GM04503 (cell line): ENCODE data around the gene NFKBIE.
A peak's percentile ranks its signal among the peaks of the same experiment; 100 is the strongest.

Experiments
- DNase-seq: peaks from one replicate; pipeline ENCODE4 v3.0.0-alpha.2; 2012; ENCODE audit warnings: low read depth

The NFKBIE gene

DNA sequence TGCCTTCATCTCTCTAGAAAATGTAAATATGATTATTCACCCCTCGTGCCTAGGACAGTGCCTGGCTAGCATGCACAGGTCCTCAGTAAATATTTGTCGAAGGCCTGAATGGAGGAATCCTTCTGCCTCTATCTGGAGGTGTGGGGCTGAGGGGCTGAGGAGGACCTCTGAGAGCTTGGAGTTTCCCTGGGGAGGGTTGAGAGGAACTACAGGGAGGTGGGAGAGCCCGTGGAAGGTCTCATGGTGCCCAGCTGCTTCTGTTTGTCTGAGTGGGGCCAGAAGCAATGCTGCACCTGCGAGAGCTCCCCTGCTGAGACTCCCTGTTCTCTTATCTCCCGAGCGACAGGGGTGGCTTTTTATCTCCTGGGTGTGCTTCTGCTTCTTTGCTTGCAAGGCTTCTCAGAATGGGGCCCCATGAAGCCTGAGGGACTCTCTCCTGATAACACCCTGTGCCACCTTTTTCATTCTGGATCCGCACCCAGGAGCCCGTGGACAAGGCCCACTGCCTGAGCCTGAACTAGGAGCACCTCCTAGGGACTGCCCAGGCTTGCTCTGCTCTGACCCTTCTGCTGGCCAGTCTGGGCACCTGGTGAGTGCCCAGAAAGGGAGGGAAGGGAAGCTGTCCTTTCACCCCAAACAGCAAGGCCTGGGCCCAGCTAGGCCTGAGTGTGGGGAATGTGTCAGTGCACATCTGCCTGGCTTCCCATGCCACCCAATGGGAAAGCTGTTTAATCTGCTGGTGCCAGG, 39.6 kb downstream of the NFKBIE start:
- DNase-seq, result no peak

DNA sequence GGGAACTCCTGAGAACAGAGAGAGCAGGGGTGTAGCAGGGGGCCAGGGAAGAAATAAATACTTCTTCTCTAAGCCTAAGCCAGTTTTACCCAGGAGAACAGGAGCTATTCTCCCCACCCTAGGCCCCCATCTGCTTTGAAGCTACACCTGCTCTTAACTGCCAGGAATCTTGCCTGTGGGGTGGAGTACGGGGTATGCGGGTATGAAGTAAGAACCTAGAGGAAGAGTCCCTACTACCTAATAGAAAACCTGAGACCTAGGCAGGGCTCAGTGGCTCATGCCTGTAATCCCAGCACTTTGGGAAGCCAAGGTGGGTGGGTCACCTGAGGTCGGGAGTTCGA, 40.4 kb downstream of the NFKBIE start:
- DNase-seq, result no peak

DNA sequence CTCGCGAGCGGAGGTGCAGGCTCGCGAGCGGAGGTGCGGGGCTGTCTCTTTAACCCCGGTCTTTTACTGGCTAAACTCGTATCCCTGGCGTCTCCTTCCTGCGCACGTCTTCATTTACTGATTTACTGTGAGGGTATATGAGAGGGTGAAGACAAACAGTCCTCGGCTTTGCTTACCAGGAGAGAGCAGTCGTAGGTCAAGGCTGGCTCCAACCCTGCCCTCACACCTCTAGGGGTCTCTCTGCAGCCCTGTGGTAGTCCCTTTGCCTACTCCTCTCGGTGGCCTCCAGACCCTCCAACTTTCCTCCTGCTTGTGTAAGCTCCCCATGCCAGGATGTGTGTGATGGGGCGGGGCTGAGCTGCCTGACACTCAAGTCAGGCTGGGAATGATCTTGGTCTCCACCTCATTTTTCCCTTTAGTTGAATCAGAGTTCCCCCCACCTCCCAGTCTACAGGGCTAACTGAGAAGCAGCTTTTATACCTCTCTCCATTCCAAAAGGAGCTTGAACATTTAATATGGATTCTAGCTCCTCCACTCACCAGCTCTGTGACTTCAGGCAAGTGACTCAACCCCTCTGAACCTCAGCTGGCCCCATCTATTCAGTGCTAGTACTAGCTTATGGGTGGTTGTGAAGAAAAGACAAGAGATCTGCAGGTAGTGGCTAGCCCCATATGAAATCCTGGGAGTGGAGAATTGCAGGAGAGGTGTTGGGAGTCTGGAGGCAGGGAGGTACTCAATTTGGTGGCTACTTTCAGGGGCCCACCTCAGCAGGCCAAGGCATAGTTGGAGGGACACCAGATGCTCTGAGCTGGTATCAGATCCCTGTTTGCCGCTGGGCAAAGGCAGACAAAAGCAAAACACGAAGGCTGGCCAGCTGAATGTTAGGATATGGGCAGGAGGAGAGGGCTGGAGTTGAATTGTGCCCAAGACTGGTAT, 41.1 kb downstream of the NFKBIE start:
- no peak for DNase-seq

DNA sequence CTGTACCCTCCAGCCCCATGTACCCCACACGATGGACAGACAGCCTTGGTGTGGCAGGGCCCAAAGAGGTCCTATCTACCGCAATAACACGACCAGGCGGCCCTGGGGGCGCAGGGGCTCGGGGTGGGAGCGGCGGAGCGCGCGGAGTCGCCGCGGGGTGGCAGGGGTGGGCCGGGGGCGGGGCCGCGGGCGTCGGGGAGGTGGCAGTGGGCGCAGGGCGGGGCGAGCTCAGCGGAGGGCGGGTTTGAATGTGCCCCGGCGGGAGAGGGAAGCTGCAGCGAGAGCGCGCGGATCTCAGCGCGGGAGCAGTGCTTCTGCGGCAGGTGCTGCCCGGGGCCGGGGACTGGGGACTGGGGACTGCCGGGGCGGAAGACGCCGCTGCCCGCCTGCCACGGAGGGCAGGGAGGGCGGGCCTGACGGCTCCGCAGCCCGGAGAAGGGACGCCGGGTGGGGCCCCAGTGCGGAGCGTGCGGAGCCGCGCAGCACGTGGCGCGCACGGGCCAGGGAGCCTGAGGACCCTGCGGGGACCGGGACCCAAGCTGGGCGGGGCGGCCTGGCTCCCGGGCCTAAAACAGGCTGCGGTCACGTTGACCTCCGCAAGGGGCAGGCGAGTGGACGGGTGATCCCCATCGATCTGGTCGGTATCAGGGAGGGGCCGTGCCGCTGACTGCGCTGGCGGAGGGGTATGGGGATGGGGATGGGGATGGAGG, 41.9 kb downstream of the NFKBIE start, which contains the start of gene SLC29A1:
Gene SLC29A1, plus strand, starts transcription at position 277 of the 710 bp plus-strand sequence. CDS start 3,719 bp downstream, outside the sequence.
- DNase-seq, result no peak

DNA sequence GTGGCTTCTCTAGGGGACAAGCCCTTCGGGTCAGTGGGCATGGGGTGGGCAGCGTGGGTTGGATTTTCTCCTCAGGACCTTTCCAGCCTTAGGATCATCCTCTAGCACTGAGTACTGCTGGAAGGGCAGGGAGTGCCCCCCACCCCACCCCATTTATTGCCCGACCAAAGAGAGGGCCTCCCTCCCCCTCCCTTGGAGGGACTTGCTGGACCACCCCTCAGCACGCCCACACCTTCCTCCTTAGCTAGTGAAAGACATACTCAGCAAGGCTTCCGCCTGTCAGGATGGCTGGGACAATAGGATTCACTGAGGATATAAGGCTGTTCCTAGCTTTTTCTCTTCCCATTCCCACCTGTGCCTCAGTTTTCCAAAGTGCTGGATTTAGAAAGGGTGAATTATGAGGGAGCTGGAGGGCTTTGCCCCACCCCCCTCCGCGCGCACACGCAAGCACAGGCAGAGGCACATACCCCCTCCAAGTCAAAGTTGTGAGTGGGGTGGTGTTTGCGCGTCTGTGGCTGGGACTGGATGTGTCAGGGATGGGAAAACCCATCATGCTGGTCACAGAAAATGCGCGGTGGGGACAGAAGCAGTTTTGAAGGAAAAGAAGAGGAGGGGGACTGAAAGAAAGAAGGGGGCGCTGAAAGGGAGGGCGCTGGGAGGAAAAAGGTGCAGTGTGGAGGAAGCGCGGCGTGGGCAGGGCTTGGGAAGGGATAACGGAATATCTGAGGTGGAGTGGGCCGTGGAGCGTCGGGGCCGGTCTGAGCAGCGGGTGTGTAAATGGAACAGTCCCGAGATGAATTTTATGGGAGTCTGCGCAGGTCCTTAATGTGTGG, 42.6 kb downstream of the NFKBIE start:
- DNase-seq, result no peak

DNA sequence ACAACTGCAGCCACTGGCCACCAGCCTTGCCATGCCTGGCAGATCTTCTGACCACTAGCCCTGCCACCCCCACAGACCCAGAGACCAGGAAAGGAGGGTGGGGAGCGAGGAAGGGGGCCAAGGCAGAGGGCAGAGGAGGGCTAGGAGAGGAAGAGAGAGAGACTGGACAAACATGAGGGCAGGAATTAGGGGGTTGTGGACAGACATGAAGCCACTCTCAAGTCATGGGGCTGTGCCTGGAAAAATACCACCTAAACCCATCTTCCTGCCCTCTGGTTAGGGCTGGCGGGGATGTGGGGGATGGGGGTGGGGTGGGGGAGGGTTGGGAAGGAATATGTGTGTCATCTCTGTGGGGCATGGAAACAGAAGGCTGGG, 43.4 kb downstream of the NFKBIE start:
- DNase-seq, result no peak

DNA sequence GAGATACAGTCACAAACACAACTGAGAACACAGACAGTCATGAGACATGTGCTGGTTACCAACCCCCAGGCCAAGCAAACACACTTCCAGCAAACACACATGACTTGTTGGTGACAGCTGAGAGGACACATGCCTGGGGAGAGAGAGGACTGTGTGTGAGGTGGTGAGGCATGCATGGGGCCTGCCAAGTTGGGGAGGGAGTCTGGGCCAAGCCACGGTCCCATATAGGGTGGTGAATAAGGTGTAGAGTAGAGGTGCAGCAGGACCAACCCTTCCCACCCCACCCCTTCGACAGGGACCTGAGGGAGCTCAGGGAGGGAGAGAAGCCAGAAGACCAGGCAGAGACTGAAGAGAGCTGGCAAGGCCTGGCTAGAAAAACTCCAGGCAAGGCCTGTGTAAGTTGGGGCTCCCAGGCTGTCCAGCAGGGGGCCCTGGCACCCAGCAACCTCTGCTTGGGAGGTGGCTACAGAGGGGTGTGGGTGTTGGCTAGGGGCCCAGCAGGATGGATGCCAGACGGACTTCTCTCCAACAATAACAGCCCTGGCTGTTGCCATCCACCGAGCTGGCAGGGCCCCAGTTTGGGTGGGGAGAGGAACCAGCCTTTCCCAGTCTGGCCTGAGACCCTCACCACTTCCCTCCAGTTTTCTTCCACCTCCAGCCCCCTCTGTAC, 43.9 kb downstream of the NFKBIE start:
- peak; percentile 23 for DNase-seq

DNA sequence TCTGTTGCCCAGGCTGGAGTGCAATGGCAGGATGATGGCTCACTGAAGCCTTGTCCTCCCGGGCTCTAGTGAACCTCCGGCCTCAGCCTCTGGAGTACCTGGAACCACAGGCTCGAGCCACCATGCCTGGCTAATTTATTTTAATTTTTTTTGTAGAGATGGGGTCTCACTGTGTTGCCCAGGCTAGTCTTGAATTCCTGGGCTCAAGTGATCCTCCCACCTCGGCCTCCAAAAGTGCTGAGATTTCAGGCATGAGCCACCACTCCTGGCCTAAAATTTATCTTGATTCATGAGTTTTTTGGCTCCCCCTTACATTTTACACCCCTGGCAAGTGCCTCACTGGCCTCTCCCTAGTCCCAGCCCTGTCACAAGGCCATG, 44.4 kb downstream of the NFKBIE start:
- no peak for DNase-seq

DNA sequence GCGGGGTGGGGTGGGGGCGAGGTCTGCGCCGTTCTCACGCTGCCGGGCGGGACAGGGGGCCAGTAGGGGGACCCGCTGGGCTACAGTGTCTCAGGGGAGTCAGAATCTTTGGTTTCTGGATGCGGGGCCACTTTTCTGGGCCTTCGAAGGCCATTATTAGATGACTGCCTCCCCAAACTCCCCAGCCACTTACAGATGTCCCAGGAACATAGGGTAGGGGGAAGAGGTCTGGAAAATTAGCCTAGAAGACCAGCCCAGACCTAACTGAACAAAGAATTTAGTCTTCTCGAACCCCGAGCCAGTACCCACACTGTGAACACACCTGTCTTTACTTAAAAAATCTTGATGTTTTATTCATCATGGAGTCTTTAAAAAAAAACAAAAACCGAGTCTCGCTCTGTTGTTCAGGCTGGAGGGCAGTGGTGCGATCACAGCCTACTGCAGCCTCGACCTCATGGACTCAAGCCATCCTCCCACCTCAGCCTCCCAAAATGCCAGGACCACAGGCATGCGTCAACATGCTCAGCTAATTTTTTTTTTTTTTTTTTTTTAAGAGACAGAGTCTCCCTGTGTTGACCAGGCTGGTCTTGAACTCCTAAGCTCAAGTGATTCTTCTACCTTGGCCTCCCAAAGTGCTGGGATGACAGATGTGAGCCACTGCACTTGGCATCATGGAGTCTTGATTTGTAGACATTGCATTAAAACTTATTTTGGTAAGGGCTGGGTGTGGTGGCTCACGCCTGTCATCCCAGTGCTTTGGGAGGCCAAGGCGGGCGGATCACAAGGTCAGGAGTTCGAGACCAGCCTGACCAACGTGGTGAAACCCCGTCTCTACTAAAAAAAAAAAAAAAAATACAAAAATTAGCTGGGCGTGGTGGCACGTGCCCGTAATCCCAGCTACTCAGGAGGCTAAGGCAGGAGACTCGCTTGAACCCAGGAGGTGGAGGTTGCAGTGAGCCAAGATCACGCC, 45.3 kb downstream of the NFKBIE start:
- DNase-seq, result no peak

DNA sequence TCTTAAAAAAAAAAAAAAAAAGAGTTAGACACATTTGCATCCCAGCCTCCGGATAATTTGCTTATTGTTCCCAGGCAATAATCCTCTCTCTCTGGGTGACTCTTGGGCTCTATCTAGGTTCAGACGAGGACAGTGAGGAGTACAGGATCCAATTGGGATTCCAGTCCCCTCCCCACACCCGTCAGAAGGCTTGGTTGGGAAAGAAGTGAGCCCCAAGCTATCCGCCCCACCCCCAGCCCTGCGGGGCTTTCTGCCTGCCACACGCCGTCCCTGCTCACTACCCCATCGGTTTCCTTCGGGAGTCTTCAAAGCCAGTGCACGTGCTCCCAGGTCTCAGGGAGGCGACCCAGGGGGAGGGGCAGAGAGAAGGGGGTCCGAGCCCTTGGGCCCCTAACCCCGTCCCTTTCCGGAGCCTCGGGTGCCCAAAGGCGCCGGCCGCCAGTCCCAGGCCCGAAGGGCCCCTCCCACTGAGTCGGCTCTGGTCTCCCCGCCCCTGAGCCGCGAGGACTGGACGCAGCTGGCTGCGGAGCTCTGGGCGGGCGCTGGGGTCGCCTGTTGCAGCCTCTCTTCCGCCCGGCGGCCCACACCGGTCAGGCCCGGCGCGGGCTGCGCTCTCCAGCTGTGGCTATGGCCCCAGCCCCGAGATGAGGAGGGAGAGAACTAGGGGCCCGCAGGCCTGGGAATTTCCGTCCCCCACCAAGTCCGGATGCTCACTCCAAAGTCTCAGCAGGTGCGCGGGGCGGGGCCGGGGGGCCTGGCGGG, 46.1 kb downstream of the NFKBIE start:
- DNase-seq, result no peak

DNA sequence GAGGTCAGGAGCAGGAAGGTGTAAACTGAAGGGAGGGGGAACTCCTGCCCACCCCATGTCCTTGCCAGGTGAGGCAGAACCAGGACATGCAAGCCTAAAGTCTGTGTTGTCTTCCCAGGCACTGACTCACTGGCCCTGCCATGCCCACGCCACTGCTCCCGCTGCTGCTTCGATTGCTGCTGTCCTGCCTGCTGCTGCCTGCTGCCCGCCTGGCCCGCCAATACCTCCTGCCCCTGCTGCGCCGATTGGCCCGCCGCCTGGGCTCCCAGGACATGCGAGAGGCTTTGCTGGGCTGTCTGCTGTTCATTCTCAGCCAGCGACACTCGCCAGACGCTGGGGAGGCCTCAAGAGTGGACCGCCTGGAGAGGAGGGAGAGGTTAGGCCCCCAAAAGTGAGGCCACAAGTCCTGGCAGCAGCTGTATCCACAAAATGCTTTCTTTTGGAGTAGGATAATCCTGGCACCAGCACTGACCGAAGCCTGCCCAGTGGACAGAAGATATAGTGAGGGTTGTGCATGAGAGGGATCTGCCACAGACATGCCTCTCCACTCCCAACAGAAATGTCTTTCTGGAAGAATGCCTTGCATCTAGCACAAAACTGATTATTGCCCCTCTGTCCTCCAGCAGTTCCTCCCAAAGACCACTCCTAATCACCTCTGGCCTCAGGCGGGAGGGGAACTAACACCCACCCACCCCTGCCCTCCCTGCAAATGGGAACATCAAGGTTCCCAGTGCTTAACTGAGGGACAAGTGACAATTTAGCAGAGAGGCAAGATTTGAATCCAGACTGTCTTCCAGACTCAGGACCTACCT, 47.8 kb downstream of the NFKBIE start:
- DNase-seq, result no peak

DNA sequence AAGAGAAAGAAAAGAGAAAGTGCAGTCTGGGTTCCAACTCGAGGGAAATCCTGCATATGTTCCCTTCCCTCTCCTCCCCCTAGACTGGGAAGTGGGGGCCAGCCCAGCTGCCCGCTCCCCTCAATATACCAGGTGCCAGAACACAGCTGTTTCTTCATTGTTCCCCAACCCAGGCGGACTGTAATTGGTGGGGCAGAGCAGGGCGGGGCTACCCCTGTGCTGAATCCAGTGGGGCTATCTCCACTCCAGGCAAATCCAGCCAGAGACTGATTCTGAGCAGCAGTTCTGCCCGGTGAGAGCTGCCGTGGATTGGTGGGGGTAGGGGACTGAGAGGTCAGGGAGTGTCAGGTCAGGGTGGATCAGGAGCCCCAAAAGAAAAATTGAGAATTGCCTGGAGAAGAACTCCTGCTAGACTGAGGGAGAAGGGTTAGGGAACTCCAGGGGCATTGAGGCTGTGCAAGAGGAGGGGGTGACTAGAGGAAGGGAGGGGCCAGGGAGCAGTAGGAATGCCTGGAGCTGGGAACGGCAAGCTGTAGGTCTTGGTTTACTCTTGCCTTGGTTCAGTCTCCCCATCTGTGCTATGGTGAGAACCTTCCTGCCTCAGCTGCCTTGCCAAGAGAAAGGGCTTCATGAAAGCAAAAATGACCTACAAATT, 48.5 kb downstream of the NFKBIE start, which contains the start of gene MYMX:
Gene MYMX, plus strand, starts transcription at position 250 of the 655 bp plus-strand sequence. CDS start 546 bp downstream, outside the sequence.
- DNase-seq, result no peak

DNA sequence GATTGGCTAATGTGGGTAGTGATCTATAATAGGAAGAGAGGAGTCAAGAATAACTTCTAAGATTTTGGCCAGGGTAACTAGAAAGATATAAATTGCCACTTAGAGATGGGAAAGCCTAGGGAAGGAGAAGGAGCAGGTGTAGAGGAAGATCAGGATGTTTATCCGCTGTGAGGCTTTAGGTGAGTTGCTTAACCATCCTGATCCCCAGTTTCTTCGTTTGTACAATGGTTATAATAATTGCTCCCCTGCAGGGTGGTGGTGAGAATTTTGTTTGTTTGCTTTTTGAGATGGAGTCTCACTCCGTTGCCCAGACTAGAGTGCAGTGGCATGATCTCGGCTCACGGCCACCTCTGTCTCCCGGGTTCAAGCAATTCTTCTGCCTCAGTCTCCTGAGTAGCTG, 51.0 kb downstream of the NFKBIE start:
- DNase-seq, result no peak

DNA sequence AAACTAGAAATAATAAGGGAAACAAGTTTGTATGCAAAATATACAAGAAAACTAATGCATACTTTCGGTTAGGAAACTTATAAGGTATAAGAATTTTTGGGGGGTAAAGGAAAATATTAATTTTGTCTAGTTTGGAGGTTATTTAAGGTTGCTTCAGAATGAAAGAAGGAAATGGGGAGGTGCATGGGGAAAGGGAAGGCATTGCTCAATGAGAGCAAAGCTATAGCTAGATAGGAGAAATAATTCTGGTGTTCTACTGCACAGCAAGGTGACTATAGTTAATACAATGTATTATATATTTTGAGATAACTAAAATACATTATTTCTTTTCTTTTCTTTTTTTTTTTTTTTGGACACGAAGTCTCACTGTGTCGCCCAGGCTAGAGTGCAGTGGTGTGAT, 54.1 kb downstream of the NFKBIE start:
- DNase-seq, result no peak
